ENCODE results near the gene BTBD8. TPM values are rescaled to one million over a fixed set of nuclear protein-coding genes. Genes with fewer than 3 reads are reported as not detected.

BTBD8 gene
- total RNA-seq, 1 donor from 2014 or later: 3.6 TPM

GRCh38 chr1:92040971-92041370 lies 39.2 kb upstream of the BTBD8 start:
- no peak overlapping the region for H3K27ac ChIP-seq
- intact Hi-C loops (cut with DNase I): no loop called here
- no peak for TF ChIP-seq CTCF (IDR thresholded peaks at IDR 0.05)

GRCh38 chr1:92043621-92044020 lies 36.5 kb upstream of the BTBD8 start:
- intact Hi-C loops (cut with DNase I): no loop called here
- TF ChIP-seq CTCF (IDR thresholded peaks at IDR 0.05): no peak
- Histone ChIP-seq H3K36me3 (no peaks in the 10 kb centered on the region), H3K4me1 (no peaks in the 10 kb centered on the region), H3K27ac (no peak overlapping the region), H3K9me3 (no peaks in the 10 kb centered on the region), H3K27me3 (no peaks in the 10 kb centered on the region), H3K4me3 (no peak overlapping the region)
- DNase-seq (ENCODE audit: low spot score in 2 of 2): no peak

More at GRCh38 chr1:92040971-92041370, 39.2 kb upstream of the BTBD8 start:
- DNase-seq (ENCODE audit: low spot score in 2 of 2): no peak
- no peaks in the 10 kb centered on the region for H3K27me3 ChIP-seq
- no peaks in the 10 kb centered on the region for H3K36me3 ChIP-seq
- no peaks in the 10 kb centered on the region for H3K9me3 ChIP-seq
- no peak overlapping the region for H3K4me3 ChIP-seq
- no peaks in the 10 kb centered on the region for H3K4me1 ChIP-seq

GRCh38 chr1:92045766-92046495 lies 34.2 kb upstream of the BTBD8 start:
- no peak for DNase-seq (ENCODE audit: low spot score in 2 of 2)
- TF ChIP-seq CTCF (IDR thresholded peaks at IDR 0.05): no peak
- Histone ChIP-seq H3K27me3 (no peaks in the 10 kb centered on the region), H3K4me1 (no peaks in the 10 kb centered on the region), H3K9me3 (no peaks in the 10 kb centered on the region), H3K27ac (no peak overlapping the region), H3K4me3 (no peak overlapping the region), H3K36me3 (no peaks in the 10 kb centered on the region)
- intact Hi-C loops (cut with DNase I): no loop called here

GRCh38 chr1:92051948-92052347 lies 28.2 kb upstream of the BTBD8 start:
- Histone ChIP-seq H3K36me3 (no peaks in the 10 kb centered on the region), H3K4me1 (no peaks in the 10 kb centered on the region), H3K9me3 (no peaks in the 10 kb centered on the region), H3K27ac (no peak overlapping the region), H3K27me3 (no peaks in the 10 kb centered on the region), H3K4me3 (no peak overlapping the region)
- intact Hi-C loops (cut with DNase I): no loop called here
- DNase-seq (ENCODE audit: low spot score in 2 of 2): no peak
- no peak for TF ChIP-seq CTCF (IDR thresholded peaks at IDR 0.05)

GRCh38 chr1:92065042-92065441 lies 15.1 kb upstream of the BTBD8 start:
- Histone ChIP-seq H3K27ac (no peak overlapping the region), H3K27me3 (no peaks in the 10 kb centered on the region), H3K4me3 (no peak overlapping the region), H3K9me3 (no peaks in the 10 kb centered on the region), H3K4me1 (no peaks in the 10 kb centered on the region), H3K36me3 (no peaks in the 10 kb centered on the region)
- TF ChIP-seq CTCF (IDR thresholded peaks at IDR 0.05): no peak
- intact Hi-C loops (cut with DNase I): no loop called here
- DNase-seq (ENCODE audit: low spot score in 2 of 2): no peak

GRCh38 chr1:92066321-92066720 lies 13.8 kb upstream of the BTBD8 start:
- H3K9me3 ChIP-seq: no peaks in the 10 kb centered on the region
- intact Hi-C loops (cut with DNase I): no loop called here
- no peak overlapping the region for H3K4me3 ChIP-seq
- H3K36me3 ChIP-seq: no peaks in the 10 kb centered on the region
- no peaks in the 10 kb centered on the region for H3K4me1 ChIP-seq
- no peaks in the 10 kb centered on the region for H3K27me3 ChIP-seq
- DNase-seq (ENCODE audit: low spot score in 2 of 2): no peak
- no peak for TF ChIP-seq CTCF (IDR thresholded peaks at IDR 0.05)
- H3K27ac ChIP-seq: no peak overlapping the region
